Middle frontal gyrus (tissue), 1 donor: ENCODE measurements around the gene TSC22D4.
A peak's percentile ranks its signal among the peaks of the same experiment; 100 is the strongest.

Source experiments
- DNase-seq: peaks from one replicate; pipeline ENCODE4 v3.0.0-alpha.2; 2015; ENCODE audit warnings: low spot score; ENCODE audit errors: extremely low spot score

TSC22D4 gene

GRCh38 chr7:100429637-100430492 lies 49.1 kb downstream of the TSC22D4 start, which contains the start of gene MEPCE:
TSS of gene MEPCE (plus strand) at chr7:100429831. CDS start at chr7:100430019, 188 bp downstream.
- peak; percentile 90 for DNase-seq

DNA sequence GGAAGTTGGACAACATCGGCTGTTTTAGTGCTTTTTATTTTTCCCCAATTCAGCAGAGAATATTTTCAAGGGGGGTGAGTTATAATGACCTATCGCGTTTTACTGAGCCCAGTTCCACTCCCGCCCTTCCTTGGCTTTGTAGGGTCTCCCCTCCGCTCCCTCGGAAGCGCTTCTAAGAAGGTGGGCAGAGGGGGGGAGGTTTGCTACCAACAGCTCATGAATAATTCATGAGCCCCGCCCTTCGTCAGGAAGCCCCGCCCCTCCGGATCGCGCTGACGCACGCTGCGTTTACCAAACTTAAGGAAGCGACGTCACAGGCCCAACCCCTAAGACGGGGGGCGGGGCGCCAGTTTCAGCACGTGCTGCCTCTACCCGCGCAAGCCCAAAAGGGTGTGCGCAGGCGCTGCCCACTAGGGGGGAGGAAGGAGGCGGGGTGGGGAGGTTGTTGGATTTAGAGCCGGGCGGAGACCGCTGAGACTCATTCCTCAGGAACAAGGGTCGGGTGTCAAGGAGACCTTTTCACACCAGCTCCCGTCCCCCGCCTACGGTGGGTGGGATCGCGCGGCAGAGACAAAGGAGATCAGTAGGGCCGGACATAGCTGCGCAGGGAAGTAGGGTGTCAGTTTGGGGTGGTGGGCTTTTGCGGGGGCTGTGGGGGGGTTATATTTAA lies 49.9 kb downstream of the TSC22D4 start:
- peak; percentile 97 for DNase-seq

DNA sequence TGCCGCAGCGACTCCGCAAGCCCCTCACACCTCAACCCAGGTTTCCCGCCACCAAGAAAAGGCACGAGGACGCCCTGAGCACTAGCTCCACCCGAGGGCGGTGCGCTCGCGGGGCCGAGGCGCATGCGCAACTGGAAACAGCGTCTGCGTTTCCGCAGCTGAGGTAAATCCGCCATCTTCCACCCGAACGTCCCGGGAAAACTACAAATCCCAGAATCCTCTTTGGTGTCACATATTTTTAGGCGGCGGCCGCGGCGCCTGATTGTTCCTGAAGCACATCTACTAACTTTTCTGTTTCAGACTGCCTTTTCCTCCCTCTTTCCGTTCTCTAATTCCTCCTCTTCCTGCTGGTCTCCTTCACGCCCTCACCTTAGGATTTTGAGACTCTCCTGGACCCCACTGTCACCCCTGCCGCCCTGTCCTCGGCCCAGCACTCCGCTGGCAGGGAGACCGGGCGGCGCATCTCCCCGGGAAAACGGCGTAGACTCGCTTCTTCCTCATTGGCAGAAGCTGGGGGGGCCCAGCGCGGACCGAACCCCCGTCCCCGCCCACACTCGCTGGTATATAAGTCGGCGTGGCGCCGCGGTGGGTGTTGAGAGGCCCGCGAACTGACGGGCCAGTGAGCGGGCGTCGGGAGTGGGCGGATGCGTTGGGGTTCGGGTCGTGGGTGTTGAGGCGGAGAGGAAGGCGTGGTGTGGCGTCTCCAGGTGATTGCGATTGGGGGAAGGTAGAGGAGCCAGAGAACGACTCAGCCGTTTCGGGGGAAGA lies 50.6 kb downstream of the TSC22D4 start, which contains the start of gene ZCWPW1:
Gene ZCWPW1, minus strand, starts transcription at position 505 of the 768 bp plus-strand sequence. CDS start 8,054 bp downstream, outside the sequence.
- DNase-seq, result peak; percentile 88

GRCh38 chr7:100427762-100428198 lies 51.2 kb downstream of the TSC22D4 start:
- DNase-seq, result no peak

GRCh38 chr7:100426516-100426915 lies 52.5 kb downstream of the TSC22D4 start:
- no peak for DNase-seq

- no peak for DNase-seq
Measured at GRCh38 chr7:100425347-100425746, 53.7 kb downstream of the TSC22D4 start.

DNA sequence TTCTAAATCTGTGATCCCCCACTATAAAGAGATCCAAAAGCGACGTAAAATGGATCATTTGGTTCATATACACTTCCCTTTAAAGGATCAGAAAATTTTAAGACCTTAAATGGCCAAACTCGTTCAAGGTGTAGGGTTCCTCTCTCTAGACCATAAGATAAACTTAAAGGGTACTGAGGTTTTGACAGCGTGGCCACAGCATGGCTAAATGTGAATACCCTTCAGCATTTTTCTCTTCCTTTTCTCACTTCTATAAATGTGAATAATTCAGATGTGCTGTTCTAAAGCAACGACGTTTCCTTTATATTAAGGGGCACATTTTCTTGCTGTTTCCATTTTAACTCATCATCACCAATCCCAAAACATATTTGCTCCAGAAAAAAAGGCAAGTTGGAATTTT lies 55.7 kb downstream of the TSC22D4 start:
- no peak for DNase-seq

- no peak for DNase-seq
Measured at GRCh38 chr7:100419660-100420226, 59.3 kb downstream of the TSC22D4 start.

- no peak for DNase-seq
Measured at GRCh38 chr7:100418930-100419659, 59.9 kb downstream of the TSC22D4 start.
